ENCODE results near the gene STAB2. TPM values are rescaled to one million over a fixed set of nuclear protein-coding genes. Genes with fewer than 3 reads are reported as not detected.
"Not testable (repeated sequence)": the region's sequence is repeated elsewhere in the genome, so short reads cannot be mapped to it uniquely, and the experiment has no call there.

Gene STAB2
- total and polyA plus RNA-seq, 4 donors = 3.4 to 42.6 (median 16.6) TPM

GRCh38 chr12:103809639-103810038 lies 222.6 kb downstream of the STAB2 start:
- not testable (repeated sequence) for H3K9me3 ChIP-seq (ENCODE audit: control insufficient read depth in 4 of 4, low read length in 3 of 4); H3K36me3 ChIP-seq (ENCODE audit: control insufficient read depth in 4 of 4, insufficient read depth in 3 of 4, low read depth in 1 of 4, low read length in 3 of 4); H3K4me1 ChIP-seq (ENCODE audit: control insufficient read depth in 4 of 4, insufficient read depth in 4 of 4, low read length in 3 of 4); H3K27me3 ChIP-seq (ENCODE audit: control insufficient read depth in 4 of 4, insufficient read depth in 4 of 4, low read length in 3 of 4); H3K27ac ChIP-seq (ENCODE audit: low read depth in 1 of 2, low read length in 2 of 2); H3K4me3 ChIP-seq (ENCODE audit: low read depth in 1 of 3, low read length in 3 of 3); H3K9ac ChIP-seq (ENCODE audit: low read depth in 1 of 2, low read length in 2 of 2); DNase-seq (ENCODE audit: low spot score)
- 86% methylated on average over 7 of the region's 7 CpGs for WGBS

GRCh38 chr12:103810111-103810510 lies 223.0 kb downstream of the STAB2 start:
- Histone ChIP-seq H3K9ac (ENCODE audit: low read depth in 1 of 2, low read length in 2 of 2) (no peak overlapping the region), H3K4me1 (ENCODE audit: control insufficient read depth in 4 of 4, insufficient read depth in 4 of 4, low read length in 3 of 4) (no peaks in the 10 kb centered on the region), H3K27ac (ENCODE audit: low read depth in 1 of 2, low read length in 2 of 2) (no peak overlapping the region), H3K36me3 (ENCODE audit: control insufficient read depth in 4 of 4, insufficient read depth in 3 of 4, low read depth in 1 of 4, low read length in 3 of 4) (peaks cover 0 to 10% (median 2%) of the 10 kb centered on the region in 4 donors), H3K4me3 (ENCODE audit: low read depth in 1 of 3, low read length in 3 of 3) (no peak overlapping the region), H3K27me3 (ENCODE audit: control insufficient read depth in 4 of 4, insufficient read depth in 4 of 4, low read length in 3 of 4) (no peaks in the 10 kb centered on the region), H3K9me3 (ENCODE audit: control insufficient read depth in 4 of 4, low read length in 3 of 4) (no peaks in the 10 kb centered on the region)
- DNase-seq (ENCODE audit: low spot score) = no peak
- WGBS = 86% methylated on average over 5 of the region's 5 CpGs
- TF ChIP-seq REST (IDR thresholded peaks at IDR 0.05) (no peak), SP1 (IDR thresholded peaks at IDR 0.05) (no peak), GABPA (IDR thresholded peaks at IDR 0.05 in 1 of 2, conservative IDR thresholded peaks at IDR 0.05 in 1 of 2) (no peak), ATF3 (IDR thresholded peaks at IDR 0.05) (no peak)

GRCh38 chr12:103811791-103812190 lies 224.7 kb downstream of the STAB2 start:
- Histone ChIP-seq H3K36me3 (ENCODE audit: control insufficient read depth in 4 of 4, insufficient read depth in 3 of 4, low read depth in 1 of 4, low read length in 3 of 4) (peaks cover 0 to 10% (median 2%) of the 10 kb centered on the region in 4 donors), H3K9me3 (ENCODE audit: control insufficient read depth in 4 of 4, low read length in 3 of 4) (no peaks in the 10 kb centered on the region), H3K27me3 (ENCODE audit: control insufficient read depth in 4 of 4, insufficient read depth in 4 of 4, low read length in 3 of 4) (no peaks in the 10 kb centered on the region), H3K4me3 (ENCODE audit: low read depth in 1 of 3, low read length in 3 of 3) (no peak overlapping the region), H3K27ac (ENCODE audit: low read depth in 1 of 2, low read length in 2 of 2) (no peak overlapping the region), H3K4me1 (ENCODE audit: control insufficient read depth in 4 of 4, insufficient read depth in 4 of 4, low read length in 3 of 4) (no peaks in the 10 kb centered on the region), H3K9ac (ENCODE audit: low read depth in 1 of 2, low read length in 2 of 2) (no peak overlapping the region)
- DNase-seq (ENCODE audit: low spot score) = no peak
- TF ChIP-seq FOXA2 (IDR thresholded peaks at IDR 0.05) = no peak
- WGBS = 88% methylated on average over 6 of the region's 6 CpGs

GRCh38 chr12:103812789-103813188 lies 225.7 kb downstream of the STAB2 start:
- Histone ChIP-seq H3K4me3 (ENCODE audit: low read depth in 1 of 3, low read length in 3 of 3) (no peak overlapping the region), H3K4me1 (ENCODE audit: control insufficient read depth in 4 of 4, insufficient read depth in 4 of 4, low read length in 3 of 4) (no peaks in the 10 kb centered on the region), H3K27me3 (ENCODE audit: control insufficient read depth in 4 of 4, insufficient read depth in 4 of 4, low read length in 3 of 4) (no peaks in the 10 kb centered on the region), H3K36me3 (ENCODE audit: control insufficient read depth in 4 of 4, insufficient read depth in 3 of 4, low read depth in 1 of 4, low read length in 3 of 4) (peaks cover 0 to 10% (median 2%) of the 10 kb centered on the region in 4 donors), H3K27ac (ENCODE audit: low read depth in 1 of 2, low read length in 2 of 2) (no peak overlapping the region), H3K9ac (ENCODE audit: low read depth in 1 of 2, low read length in 2 of 2) (no peak overlapping the region), H3K9me3 (ENCODE audit: control insufficient read depth in 4 of 4, low read length in 3 of 4) (no peaks in the 10 kb centered on the region)
- 98% methylated on average over 1 of the region's 1 CpG for WGBS
- no peak for DNase-seq (ENCODE audit: low spot score)
- TF ChIP-seq NR2F2 (IDR thresholded peaks at IDR 0.05) (no peak), MAX (IDR thresholded peaks at IDR 0.05) (no peak), SP1 (IDR thresholded peaks at IDR 0.05) (no peak), JUND (IDR thresholded peaks at IDR 0.05) (no peak), FOXA2 (IDR thresholded peaks at IDR 0.05) (no peak), HNF4G (IDR thresholded peaks at IDR 0.05) (no peak), EGR1 (IDR thresholded peaks at IDR 0.05; ENCODE audit: low read depth in 2 of 2) (no peak), TAF1 (conservative IDR thresholded peaks at IDR 0.05) (no peak)

All from liver (tissue), 9 donors.